Frontal cortex (tissue), 4 donors: ENCODE measurements around the gene KLHL29. TPM values are rescaled to one million over a fixed set of nuclear protein-coding genes. Genes with fewer than 3 reads are reported as not detected.

Experiments
- DNase-seq, 2 donors: peaks; one replicate each; pipeline ENCODE4 v3.0.0; 2012; ENCODE audit warnings: low spot score in 2 of 2
- FAIRE-seq: peaks from 2 replicates; lab custom pipeline; 2012; peaks lifted over from hg19 to GRCh38; lab: Jason Lieb, UNC
- total RNA-seq: library from RNA; depleted of rRNA; stranded (reverse); fragments of >200 nt; gene quantifications from one replicate; pipeline ENCODE4 v1.2.3, GENCODE V29; 2014
- donor health status: control.
- donor health status: control.
- donor health status: control.

The KLHL29 gene
- total RNA-seq, 1 donor from 2014 or later: 14.3 TPM

DNA sequence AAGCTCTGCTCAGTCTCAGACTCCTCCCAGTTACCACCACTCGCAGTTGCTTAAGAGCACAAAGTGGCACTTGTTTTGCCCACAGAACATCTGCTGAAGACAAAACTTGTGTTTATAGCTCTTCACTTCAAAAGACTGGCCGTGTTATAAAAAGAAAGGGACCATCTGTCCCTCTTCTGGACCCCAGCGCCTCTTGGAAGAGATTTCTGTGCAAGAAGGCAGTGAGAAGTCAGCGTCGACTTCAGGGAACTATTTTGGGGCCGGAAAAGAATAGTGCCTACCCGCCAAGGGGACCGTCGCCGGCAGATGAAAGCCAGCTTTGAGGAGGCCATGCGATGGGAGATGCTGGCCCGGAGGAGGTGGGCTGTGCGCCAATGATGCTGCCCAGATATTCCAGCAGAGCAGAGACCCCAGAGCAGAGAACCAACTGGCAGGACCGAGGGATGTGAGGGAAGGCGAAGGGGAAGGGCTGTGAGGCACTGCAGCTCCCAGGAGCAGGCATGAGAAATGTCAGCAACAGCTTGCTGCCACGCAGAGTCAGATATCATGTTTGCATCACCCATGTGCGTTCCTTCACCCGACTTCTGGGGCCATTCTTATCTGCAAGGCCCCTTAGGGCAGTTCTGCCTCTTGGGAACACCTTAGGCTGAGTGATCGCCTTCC, 271.1 kb downstream of the KLHL29 start:
- no peak for DNase-seq
- no peak for FAIRE-seq

DNA sequence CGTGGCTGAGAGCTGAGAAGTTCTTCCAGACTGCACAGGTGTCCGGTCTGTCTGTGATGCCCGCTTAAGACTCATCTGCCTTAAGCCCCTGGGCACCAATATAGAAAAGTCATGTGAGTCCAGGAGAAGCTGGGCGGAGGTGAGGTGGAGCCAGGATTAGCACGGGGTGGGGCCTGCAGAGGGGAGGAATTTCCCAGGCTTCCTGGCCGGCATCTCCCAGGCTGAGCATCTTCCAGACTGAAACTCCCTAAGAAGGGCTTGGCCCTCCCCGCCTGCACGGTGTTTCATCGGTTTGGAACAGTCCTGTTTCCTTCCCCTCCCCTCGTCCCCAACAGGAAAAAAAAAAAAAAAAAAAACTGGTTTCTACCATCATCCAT, 271.6 kb downstream of the KLHL29 start:
- DNase-seq (no peak), FAIRE-seq (no peak)

DNA sequence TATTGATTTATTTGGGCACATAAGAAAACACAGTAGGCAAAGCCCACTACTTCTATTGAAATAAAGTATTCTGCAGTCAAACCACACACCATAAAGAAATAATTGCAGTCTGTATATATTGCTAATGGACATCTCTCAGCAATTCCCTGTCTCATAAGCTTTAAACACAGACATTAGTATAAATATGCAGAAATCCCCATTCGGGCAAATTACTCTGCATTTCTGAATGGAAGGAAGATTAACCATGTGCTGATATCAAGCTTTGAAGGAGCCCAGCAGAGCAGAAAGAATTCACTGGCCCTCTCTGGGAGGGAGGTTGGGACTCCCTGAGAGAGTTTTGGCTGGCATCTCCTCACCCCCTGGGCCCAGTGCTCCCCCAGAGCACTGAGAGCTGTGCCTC, 272.4 kb downstream of the KLHL29 start:
- DNase-seq (no peak), FAIRE-seq (no peak)

GRCh38 chr2:23657934-23658333, 273.0 kb downstream of the KLHL29 start:
- DNase-seq (no peak), FAIRE-seq (no peak)

DNA sequence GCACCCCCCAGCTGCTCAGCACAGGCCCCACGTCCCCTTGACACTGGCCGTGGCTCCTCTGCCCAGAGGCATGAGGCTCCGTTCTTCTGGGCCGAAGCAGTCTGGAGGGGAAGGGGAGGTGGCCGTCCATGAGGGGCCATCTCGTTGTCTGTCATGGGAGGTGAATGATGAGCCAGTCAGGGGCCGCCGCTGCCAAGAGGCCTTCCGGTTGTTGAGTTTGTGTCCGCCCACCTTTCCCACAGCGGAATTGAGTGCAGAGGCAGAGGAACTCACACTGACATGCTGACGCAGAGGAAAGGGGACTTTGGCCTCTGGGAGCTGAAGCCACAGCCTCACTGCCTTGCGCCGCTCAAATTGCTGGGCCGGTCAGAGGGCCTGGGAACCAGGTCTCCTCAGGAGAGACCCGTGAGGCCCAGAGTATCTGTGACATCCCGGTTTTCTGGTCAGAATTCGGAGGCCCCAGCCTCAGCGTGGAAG, 273.5 kb downstream of the KLHL29 start:
- FAIRE-seq (no peak), DNase-seq (no peak)

DNA sequence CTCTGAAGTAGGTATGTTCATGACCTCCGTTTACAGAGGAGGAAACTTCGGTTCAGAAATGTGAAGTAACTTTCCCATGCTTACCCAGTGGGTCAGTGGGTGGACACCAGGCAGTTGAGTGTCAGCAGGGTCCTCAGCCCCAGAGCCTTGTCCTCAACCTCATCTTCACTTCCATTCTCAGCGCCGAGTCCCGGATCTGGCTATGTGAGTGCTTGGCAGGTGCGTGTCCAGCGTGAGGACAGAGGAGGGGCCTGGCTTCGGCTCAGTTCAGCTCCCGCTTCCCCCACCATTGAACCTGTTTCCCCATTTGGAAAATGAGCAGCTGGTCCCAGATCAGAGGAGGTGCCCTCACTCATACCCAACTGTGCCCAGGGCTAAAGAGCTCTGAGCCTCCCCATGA, 274.3 kb downstream of the KLHL29 start:
- FAIRE-seq (no peak), DNase-seq (no peak)

DNA sequence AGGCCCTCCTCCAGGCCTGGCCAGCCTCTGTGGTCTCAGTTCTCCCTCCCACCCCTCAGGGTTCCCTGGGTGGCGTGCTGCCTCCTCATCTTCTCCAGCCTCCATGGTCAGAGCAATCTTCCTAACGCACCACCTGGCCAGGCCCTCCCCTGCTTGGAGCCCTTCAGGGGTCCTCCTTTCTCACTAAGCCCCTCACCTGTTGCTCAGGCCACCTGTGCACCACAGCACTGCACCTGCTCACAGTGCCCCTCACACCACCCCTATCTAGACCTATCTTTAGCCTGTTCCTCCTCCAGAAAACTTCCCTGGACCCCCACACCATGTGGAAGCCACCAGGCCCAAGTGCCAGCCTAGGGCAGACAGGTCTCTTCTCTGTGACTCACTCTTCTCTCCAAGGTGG, 274.8 kb downstream of the KLHL29 start:
- DNase-seq (no peak), FAIRE-seq (no peak)

DNA sequence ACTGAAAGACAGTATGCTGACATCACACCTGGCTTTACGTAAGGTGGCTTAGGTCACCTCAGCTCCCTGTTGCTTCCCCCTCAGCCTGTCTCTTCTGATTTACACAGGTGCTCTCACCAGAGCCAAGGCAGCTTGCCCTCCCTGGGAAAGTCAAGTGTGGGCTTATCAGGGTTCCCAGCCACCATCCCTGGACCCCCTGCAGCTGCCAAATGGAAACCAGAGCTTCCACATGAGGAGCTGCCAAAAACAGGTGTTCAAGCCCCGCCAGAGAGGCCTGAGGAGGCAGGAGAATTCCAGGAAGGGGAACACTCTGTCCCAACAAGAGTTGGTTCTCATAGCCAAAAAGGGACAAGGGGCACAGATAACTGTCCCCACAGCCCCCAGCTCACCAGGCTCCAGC, 275.3 kb downstream of the KLHL29 start:
- DNase-seq (no peak), FAIRE-seq (no peak)

- no peak for DNase-seq
- FAIRE-seq: no peak
Measured at GRCh38 chr2:23661276-23662050, 276.5 kb downstream of the KLHL29 start.

GRCh38 chr2:23662466-23662865, 277.5 kb downstream of the KLHL29 start:
- FAIRE-seq: no peak
- DNase-seq: no peak

- FAIRE-seq (no peak), DNase-seq (peak in 1 of 2 donors; percentile 48)
Measured at GRCh38 chr2:23662941-23663920, 278.3 kb downstream of the KLHL29 start.

GRCh38 chr2:23664066-23664788, 279.2 kb downstream of the KLHL29 start:
- FAIRE-seq: no peak
- DNase-seq: no peak

DNA sequence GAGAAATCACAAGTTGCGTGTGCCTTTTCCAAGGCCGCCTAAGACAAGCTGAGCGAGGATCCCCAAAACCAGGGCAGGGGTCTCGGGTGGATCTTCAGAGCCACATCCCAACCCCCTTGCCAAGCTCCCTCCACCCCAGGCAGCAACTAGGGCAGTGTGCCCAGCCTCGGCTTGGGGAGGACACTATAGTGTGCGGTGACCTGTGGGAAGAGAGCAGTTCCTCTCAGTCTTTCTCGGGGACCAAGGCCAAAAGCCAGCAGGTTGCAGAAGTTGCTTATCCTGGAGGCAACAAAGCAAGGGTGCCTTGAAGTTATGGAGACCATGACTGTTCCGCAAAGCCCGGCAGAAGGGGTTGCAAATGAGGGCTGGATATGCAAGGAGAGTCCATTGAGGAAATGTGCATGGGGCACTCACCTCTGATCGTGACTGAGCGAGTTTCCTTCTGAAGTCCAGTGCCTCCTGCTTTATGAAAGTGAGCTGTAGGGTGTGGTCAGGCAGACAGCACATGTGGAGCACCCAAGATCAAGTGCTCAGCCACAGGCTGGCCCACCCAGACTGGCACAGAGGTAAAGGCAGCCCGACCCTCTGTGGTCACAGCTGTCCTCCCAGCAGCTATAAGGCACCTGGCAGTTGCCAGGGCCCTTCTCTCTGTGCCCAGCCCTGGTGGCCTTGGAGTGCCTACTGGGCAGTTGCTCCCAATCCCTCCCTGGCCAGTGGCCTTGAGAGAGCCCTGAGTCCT, 281.4 kb downstream of the KLHL29 start:
- FAIRE-seq: no peak
- DNase-seq: no peak

- FAIRE-seq (no peak), DNase-seq (no peak)
Measured at GRCh38 chr2:23666980-23667357, 282.0 kb downstream of the KLHL29 start.

GRCh38 chr2:23668756-23669304, 283.9 kb downstream of the KLHL29 start:
- FAIRE-seq: no peak

GRCh38 chr2:23669413-23670244, 284.6 kb downstream of the KLHL29 start:
- no peak for DNase-seq
- no peak for FAIRE-seq

More at GRCh38 chr2:23668756-23669304, 283.9 kb downstream of the KLHL29 start:
- no peak for DNase-seq

- DNase-seq (no peak), FAIRE-seq (no peak)
Measured at GRCh38 chr2:23670245-23670592, 285.2 kb downstream of the KLHL29 start.

GRCh38 chr2:23673082-23673481, 288.1 kb downstream of the KLHL29 start:
- no peak for FAIRE-seq
- no peak for DNase-seq
